ENCODE data around the gene FAM169A. TPM values are rescaled to one million over a fixed set of nuclear protein-coding genes. Genes with fewer than 3 reads are reported as not detected.
"Not testable (repeated sequence)": the region's sequence is repeated elsewhere in the genome, so short reads cannot be mapped to it uniquely, and the experiment has no call there.

Gene FAM169A
- total and polyA plus RNA-seq, 2 donors (not counting 1 experiment from before 2014, with no cell fraction given): 2.1 to 9.4 TPM

- TF ChIP-seq, protein P1, sequence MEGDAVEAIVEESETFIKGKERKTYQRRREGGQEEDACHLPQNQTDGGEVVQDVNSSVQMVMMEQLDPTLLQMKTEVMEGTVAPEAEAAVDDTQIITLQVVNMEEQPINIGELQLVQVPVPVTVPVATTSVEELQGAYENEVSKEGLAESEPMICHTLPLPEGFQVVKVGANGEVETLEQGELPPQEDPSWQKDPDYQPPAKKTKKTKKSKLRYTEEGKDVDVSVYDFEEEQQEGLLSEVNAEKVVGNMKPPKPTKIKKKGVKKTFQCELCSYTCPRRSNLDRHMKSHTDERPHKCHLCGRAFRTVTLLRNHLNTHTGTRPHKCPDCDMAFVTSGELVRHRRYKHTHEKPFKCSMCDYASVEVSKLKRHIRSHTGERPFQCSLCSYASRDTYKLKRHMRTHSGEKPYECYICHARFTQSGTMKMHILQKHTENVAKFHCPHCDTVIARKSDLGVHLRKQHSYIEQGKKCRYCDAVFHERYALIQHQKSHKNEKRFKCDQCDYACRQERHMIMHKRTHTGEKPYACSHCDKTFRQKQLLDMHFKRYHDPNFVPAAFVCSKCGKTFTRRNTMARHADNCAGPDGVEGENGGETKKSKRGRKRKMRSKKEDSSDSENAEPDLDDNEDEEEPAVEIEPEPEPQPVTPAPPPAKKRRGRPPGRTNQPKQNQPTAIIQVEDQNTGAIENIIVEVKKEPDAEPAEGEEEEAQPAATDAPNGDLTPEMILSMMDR (IDR thresholded peaks at IDR 0.05): no peak
- TF ChIP-seq EZH2 (IDR thresholded peaks at IDR 0.05; ENCODE audit: borderline replicate concordance, insufficient read depth, low read depth, low read length, poor library complexity, severe bottlenecking): no peak
- Histone ChIP-seq H3K27me3 (replicated peaks in 1 of 4; ENCODE audit: control extremely low read depth in 1 of 4, control insufficient read depth in 3 of 4, insufficient read depth in 4 of 4, low read length in 3 of 4) (no peaks in the 10 kb centered on the region), H3K4me3 (ENCODE audit: control extremely low read depth in 1 of 5, extremely low read depth in 1 of 5, insufficient read depth in 1 of 5, low read depth in 2 of 5, low read length in 4 of 5) (no peak overlapping the region), H3K4me2 (replicated peaks; ENCODE audit: low read depth, low read length, poor library complexity, severe bottlenecking) (no peak overlapping the region), H3K27ac (ENCODE audit: low read length in 2 of 2) (no peak overlapping the region), H3K9me3 (ENCODE audit: control extremely low read depth in 1 of 3, control insufficient read depth in 2 of 3, insufficient read depth in 1 of 3, low read length in 2 of 3) (no peaks in the 10 kb centered on the region), H3K79me2 (ENCODE audit: control insufficient read depth, insufficient read depth, low read length) (no peaks in the 10 kb centered on the region), H2AFZ (ENCODE audit: insufficient read depth, low read depth, low read length, poor library complexity, severe bottlenecking) (no peak overlapping the region), H3K36me3 (replicated peaks in 1 of 2; ENCODE audit: control extremely low read depth in 1 of 2, control insufficient read depth in 1 of 2, extremely low read depth in 1 of 2, insufficient read depth in 2 of 2, low read length in 1 of 2) (peaks cover 0 to 4% of the 10 kb centered on the region in 2 experiments), H3K4me1 (ENCODE audit: control insufficient read depth in 2 of 2, insufficient read depth in 2 of 2, low read length in 2 of 2) (no peaks in the 10 kb centered on the region), H4K20me1 (ENCODE audit: control insufficient read depth, insufficient read depth, low read length, poor library complexity, severe bottlenecking) (no peaks in the 10 kb centered on the region), H3K9ac (ENCODE audit: low read length) (no peak overlapping the region)
- H3K4me1 Mint-ChIP-seq: no peaks in the 10 kb centered on the region
- ATAC-seq (ENCODE audit: low read depth) (no peak), DNase-seq (no peak)
- peaks cover 2% of the 10 kb centered on the region for H3K27me3 Mint-ChIP-seq
- no peak overlapping the region for H3K4me3 Mint-ChIP-seq
- H3K27ac Mint-ChIP-seq: no peak overlapping the region
- ChIA-PET POLR2A (no interaction called here), CTCF (no interaction called here)
- intact Hi-C loops (cut with micrococcal nuclease): no loop called here
- no CpG with 5 or more reads among the region's 3 CpGs for WGBS (ENCODE audit: insufficient coverage)
- no peaks in the 10 kb centered on the region for H3K9me3 Mint-ChIP-seq (ENCODE audit: insufficient read depth)
Observed at GRCh38 chr5:74801197-74801596, 65.0 kb downstream of the FAM169A start.

GRCh38 chr5:74798977-74799911 lies 66.9 kb downstream of the FAM169A start:
- TF ChIP-seq, protein P1 (IDR thresholded peaks at IDR 0.05): no peak
- no peak for TF ChIP-seq EZH2 (IDR thresholded peaks at IDR 0.05; ENCODE audit: borderline replicate concordance, insufficient read depth, low read depth, low read length, poor library complexity, severe bottlenecking)
- Histone ChIP-seq H3K27ac (ENCODE audit: low read length in 2 of 2) (no peak overlapping the region), H4K20me1 (ENCODE audit: control insufficient read depth, insufficient read depth, low read length, poor library complexity, severe bottlenecking) (no peaks in the 10 kb centered on the region), H3K9ac (ENCODE audit: low read length) (no peak overlapping the region), H3K79me2 (ENCODE audit: control insufficient read depth, insufficient read depth, low read length) (no peaks in the 10 kb centered on the region), H3K4me3 (ENCODE audit: control extremely low read depth in 1 of 5, extremely low read depth in 1 of 5, insufficient read depth in 1 of 5, low read depth in 2 of 5, low read length in 4 of 5) (no peak overlapping the region), H3K4me1 (ENCODE audit: control insufficient read depth in 2 of 2, insufficient read depth in 2 of 2, low read length in 2 of 2) (no peaks in the 10 kb centered on the region), H3K4me2 (replicated peaks; ENCODE audit: low read depth, low read length, poor library complexity, severe bottlenecking) (no peak overlapping the region), H3K27me3 (replicated peaks in 1 of 4; ENCODE audit: control extremely low read depth in 1 of 4, control insufficient read depth in 3 of 4, insufficient read depth in 4 of 4, low read length in 3 of 4) (no peaks in the 10 kb centered on the region), H3K9me3 (ENCODE audit: control extremely low read depth in 1 of 3, control insufficient read depth in 2 of 3, insufficient read depth in 1 of 3, low read length in 2 of 3) (no peaks in the 10 kb centered on the region), H2AFZ (ENCODE audit: insufficient read depth, low read depth, low read length, poor library complexity, severe bottlenecking) (no peak overlapping the region), H3K36me3 (replicated peaks in 1 of 2; ENCODE audit: control extremely low read depth in 1 of 2, control insufficient read depth in 1 of 2, extremely low read depth in 1 of 2, insufficient read depth in 2 of 2, low read length in 1 of 2) (peaks cover 0 to 4% of the 10 kb centered on the region in 2 experiments)
- POLR2A ChIA-PET: no interaction called here
- Mint-ChIP-seq H3K27me3 (no peaks in the 10 kb centered on the region), H3K4me1 (no peaks in the 10 kb centered on the region), H3K27ac (no peak overlapping the region), H3K4me3 (no peak overlapping the region), H3K9me3 (ENCODE audit: insufficient read depth) (no peaks in the 10 kb centered on the region)
- intact Hi-C loops (cut with micrococcal nuclease): no loop called here
- 90% methylated on average over 20 of the region's 21 CpGs for whole genome bisulfite sequencing (ENCODE audit: insufficient coverage)
- CTCF ChIA-PET: no interaction called here
- ATAC-seq (ENCODE audit: low read depth) (no peak), DNase-seq (no peak)

GRCh38 chr5:74791669-74792068 lies 74.5 kb downstream of the FAM169A start:
- H3K27me3 Mint-ChIP-seq; H4K20me1 ChIP-seq (ENCODE audit: control insufficient read depth, insufficient read depth, low read length, poor library complexity, severe bottlenecking); H3K4me3 Mint-ChIP-seq; H3K27me3 ChIP-seq (replicated peaks in 1 of 4; ENCODE audit: control extremely low read depth in 1 of 4, control insufficient read depth in 3 of 4, insufficient read depth in 4 of 4, low read length in 3 of 4); H3K27ac ChIP-seq (ENCODE audit: low read length in 2 of 2); H3K4me2 ChIP-seq (replicated peaks; ENCODE audit: low read depth, low read length, poor library complexity, severe bottlenecking); H3K9me3 Mint-ChIP-seq (ENCODE audit: insufficient read depth); H3K9ac ChIP-seq (ENCODE audit: low read length); H3K36me3 ChIP-seq (replicated peaks in 1 of 2; ENCODE audit: control extremely low read depth in 1 of 2, control insufficient read depth in 1 of 2, extremely low read depth in 1 of 2, insufficient read depth in 2 of 2, low read length in 1 of 2); H3K4me1 Mint-ChIP-seq; ATAC-seq (ENCODE audit: low read depth); H3K4me3 ChIP-seq (ENCODE audit: control extremely low read depth in 1 of 5, extremely low read depth in 1 of 5, insufficient read depth in 1 of 5, low read depth in 2 of 5, low read length in 4 of 5); H3K9me3 ChIP-seq (ENCODE audit: control extremely low read depth in 1 of 3, control insufficient read depth in 2 of 3, insufficient read depth in 1 of 3, low read length in 2 of 3); H3K79me2 ChIP-seq (ENCODE audit: control insufficient read depth, insufficient read depth, low read length); POLR2A ChIA-PET; CTCF ChIA-PET; H2AFZ ChIP-seq (ENCODE audit: insufficient read depth, low read depth, low read length, poor library complexity, severe bottlenecking); H3K27ac Mint-ChIP-seq; intact Hi-C loops (cut with micrococcal nuclease); H3K4me1 ChIP-seq (ENCODE audit: control insufficient read depth in 2 of 2, insufficient read depth in 2 of 2, low read length in 2 of 2); DNase-seq: not testable (repeated sequence)
- no CpG with 5 or more reads among the region's 3 CpGs for WGBS (ENCODE audit: insufficient coverage)
